GM10248 (cell line): Measurements from ENCODE around the gene RMP24.

ENCODE experiments used
- CTCF ChIA-PET: fragments of 300-600 bp; sonication (Branson Sonifier 250); formaldehyde crosslinking; extraction: SDS; loops from one replicate; lab custom pipeline; 2021; ENCODE audit warnings: antibody characterized with exemption; lab: Yijun Ruan, JAX
- POLR2A ChIA-PET: fragments of 350-650 bp; sonication (Branson Sonifier 250); formaldehyde crosslinking; extraction: SDS; loops from one replicate; lab custom pipeline; 2020; ENCODE audit warnings: antibody characterized with exemption; lab: Yijun Ruan, JAX
- DNase-seq: peaks from one replicate; pipeline ENCODE4 v3.0.0; 2012; ENCODE audit errors: extremely low spot score
- CTCF ChIP-seq: IDR thresholded peaks from 2 replicates; pipeline ENCODE4 v1.5.1; 2012; ENCODE audit warnings: mild to moderate bottlenecking, low read depth; ENCODE audit errors: extremely low read depth, missing control alignments, control extremely low read depth

The RMP24 gene

DNA sequence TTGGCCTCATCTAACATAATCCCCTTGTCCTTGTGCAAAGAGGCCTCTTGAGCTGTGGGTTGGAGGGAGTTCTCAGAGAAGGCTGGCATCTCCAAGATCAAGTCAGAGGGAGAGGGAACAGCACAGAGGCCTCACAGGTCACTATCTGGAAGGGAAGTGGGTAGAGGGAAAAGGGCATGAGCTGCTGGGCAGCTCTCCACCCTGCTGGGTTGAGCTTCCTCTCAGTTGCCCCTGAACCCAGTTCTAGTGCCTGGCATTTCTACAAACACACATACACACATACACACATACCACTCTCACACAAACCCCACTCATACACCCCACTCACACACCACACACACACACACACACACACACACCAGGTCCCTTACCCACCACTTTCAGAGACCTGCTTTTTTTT lies 30.3 kb upstream of the RMP24 start:
- TF ChIP-seq CTCF: no peak
- ChIA-PET POLR2A (no interaction called here), CTCF (interaction anchor here (1.7 to 2.5 kb wide), 3 partner anchors 8 to 209 kb away, joined by 3 to 25 read pairs (median 7); no protein-coding TSS in a partner anchor)
- no peak for DNase-seq

GRCh38 chr18:35942661-35943060 lies 29.8 kb upstream of the RMP24 start:
- POLR2A ChIA-PET: no interaction called here
- CTCF ChIA-PET: interaction anchor here (1.9 to 2.5 kb wide), 2 partner anchors 8 to 186 kb away, joined by 7 to 25 read pairs; no protein-coding TSS in a partner anchor
- no peak for TF ChIP-seq CTCF
- DNase-seq: no peak

- ChIA-PET POLR2A (no interaction called here), CTCF (interaction anchor here (0.8 to 6.1 kb wide), 3 partner anchors 10 to 562 kb away, joined by 3 to 64 read pairs (median 12); no protein-coding TSS in a partner anchor)
- DNase-seq: no peak
- TF ChIP-seq CTCF: no peak
These were observed 24.4 kb upstream of the RMP24 start for GRCh38 chr18:35948080-35948479.

DNA sequence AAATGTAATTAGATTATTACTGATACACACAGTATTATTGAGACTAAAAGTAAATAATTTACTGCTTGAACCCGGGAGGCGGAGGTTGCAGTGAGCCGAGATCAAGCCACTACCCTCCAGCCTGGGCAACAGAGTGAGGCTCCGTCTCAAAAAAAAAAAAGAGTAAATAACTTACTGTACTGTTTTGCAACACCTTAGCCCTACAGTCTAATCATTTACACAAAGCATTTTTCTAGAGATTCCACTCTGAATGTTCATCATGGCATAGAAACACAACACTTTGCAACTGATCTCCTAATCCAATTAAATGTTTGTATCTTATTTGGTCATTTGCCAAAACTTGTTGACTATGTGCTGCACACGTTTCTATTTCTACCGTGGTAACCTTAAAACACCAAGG lies 23.4 kb upstream of the RMP24 start:
- CTCF ChIA-PET: interaction anchor here (0.7 to 6.1 kb wide), 6 partner anchors 8 to 193 kb away, joined by 3 to 64 read pairs (median 18); no protein-coding TSS in a partner anchor
- POLR2A ChIA-PET: no interaction called here
- no peak for TF ChIP-seq CTCF
- DNase-seq: no peak

DNA sequence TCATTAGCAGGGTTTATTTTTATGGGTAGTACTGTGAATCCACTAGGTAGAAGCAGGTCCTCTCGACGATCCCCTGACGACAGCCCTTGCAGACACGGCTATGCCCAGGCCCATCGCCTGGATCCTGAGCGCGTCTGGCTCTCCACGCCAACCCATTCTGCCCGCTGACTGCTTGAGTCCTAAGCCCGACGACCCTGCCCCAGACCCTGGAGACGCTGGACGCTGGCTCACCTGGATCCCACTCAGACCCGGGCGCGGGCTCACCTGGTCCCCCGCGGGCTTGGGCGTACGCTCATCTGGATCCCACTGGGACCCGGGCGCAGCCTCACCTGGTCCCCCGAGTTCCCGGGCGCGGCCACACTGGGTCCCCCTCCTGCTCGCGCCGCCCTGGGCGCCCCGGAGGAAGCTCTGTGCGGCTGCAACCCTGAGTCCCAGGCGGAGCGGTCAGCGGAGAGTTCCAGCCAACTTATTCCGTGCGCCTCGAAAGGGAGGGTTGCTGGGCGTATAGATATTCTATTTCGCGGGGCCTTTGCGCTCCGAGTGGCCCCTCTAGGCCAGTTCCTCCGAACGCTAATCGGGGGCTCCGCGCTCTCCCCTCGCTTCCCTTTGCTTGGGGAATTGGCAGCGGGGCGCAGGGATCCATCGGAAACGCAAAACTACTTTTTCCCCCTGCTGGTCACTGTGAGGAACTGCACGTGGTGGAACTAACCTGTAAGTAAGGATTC lies 22.4 kb upstream of the RMP24 start:
- ChIA-PET CTCF (interaction anchor here (0.5 to 6.1 kb wide), 22 partner anchors 9 to 555 kb away, joined by 3 to 64 read pairs (median 3); partner anchors contain the start of gene RMP24), POLR2A (no interaction called here)
- TF ChIP-seq CTCF: peak; percentile 81
- peak; percentile 67 for DNase-seq

DNA sequence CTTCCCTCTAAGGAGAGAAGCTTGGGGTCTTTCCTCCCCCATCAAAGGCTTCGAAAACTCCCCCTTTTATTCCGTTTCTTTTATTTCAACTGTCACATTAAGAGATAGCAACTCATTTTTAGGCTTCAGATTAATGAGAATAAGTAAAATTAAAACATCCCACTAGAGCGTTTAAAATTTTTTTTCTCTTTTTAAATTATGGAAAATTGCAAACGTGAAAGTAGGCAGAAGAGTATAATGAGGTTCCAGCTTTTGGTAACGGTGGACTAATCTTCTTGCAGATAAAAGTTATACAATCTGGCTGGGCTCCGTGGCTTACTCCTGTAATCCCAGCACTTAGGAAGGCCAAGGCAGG lies 21.9 kb upstream of the RMP24 start:
- TF ChIP-seq CTCF: no peak
- ChIA-PET POLR2A (no interaction called here), CTCF (interaction anchor here (0.5 to 6.1 kb wide), 20 partner anchors 9 to 556 kb away, joined by 3 to 64 read pairs (median 4); partner anchors contain the start of gene RMP24)
- DNase-seq: no peak
